Activated naive CD4-positive, alpha-beta T cell treated with anti-CD3 and anti-CD28 coated beads for 36 hours (primary cell): Measurements from ENCODE around the gene ARHGAP27. TPM values are rescaled to one million over a fixed set of nuclear protein-coding genes. Genes with fewer than 3 reads are reported as not detected.
"Not testable (repeated sequence)": the region's sequence is repeated elsewhere in the genome, so short reads cannot be mapped to it uniquely, and the experiment has no call there.

Experiments
- CTCF ChIA-PET: fragments of 350-600 bp; sonication (Branson Sonifier 250); formaldehyde crosslinking; loops from one replicate; lab custom pipeline; 2021; ENCODE audit warnings: antibody characterized with exemption; lab: Charles Lee
- DNase-seq: peaks from one replicate; pipeline ENCODE4 v3.0.0-alpha.2; 2020
- H3K27ac Mint-ChIP-seq: one replicate; pipeline ENCODE4 v1.8.0; 2021; ENCODE audit warnings: mild to moderate bottlenecking, mixed read lengths
- H3K27me3 Mint-ChIP-seq: one replicate; pipeline ENCODE4 v1.8.0; 2021; ENCODE audit warnings: low read depth, mixed read lengths
- H3K36me3 Mint-ChIP-seq: one replicate; pipeline ENCODE4 v1.8.0; 2021; ENCODE audit warnings: low read depth, mixed read lengths
- H3K4me1 Mint-ChIP-seq: one replicate; pipeline ENCODE4 v1.8.0; 2021; ENCODE audit warnings: low read depth, mixed read lengths
- H3K4me3 Mint-ChIP-seq: one replicate; pipeline ENCODE4 v1.8.0; 2021; ENCODE audit warnings: mild to moderate bottlenecking, moderate library complexity, mixed read lengths
- H3K9me3 Mint-ChIP-seq: one replicate; pipeline ENCODE4 v1.8.0; 2021; ENCODE audit warnings: mixed read lengths
- intact Hi-C: fragments of 100-400 bp; cut with micrococcal nuclease; formaldehyde crosslinking; loops from one replicate; pipeline ENCODE4 v1.15.1; 2023
- total RNA-seq, 2 experiments: library from RNA; stranded (reverse); gene quantifications; one replicate each; pipeline ENCODE4 v1.2.3, GENCODE V29; 2021

ARHGAP27 gene
- total RNA-seq, 2 experiments from 2014 or later = 39.5 to 41.3 TPM

DNA sequence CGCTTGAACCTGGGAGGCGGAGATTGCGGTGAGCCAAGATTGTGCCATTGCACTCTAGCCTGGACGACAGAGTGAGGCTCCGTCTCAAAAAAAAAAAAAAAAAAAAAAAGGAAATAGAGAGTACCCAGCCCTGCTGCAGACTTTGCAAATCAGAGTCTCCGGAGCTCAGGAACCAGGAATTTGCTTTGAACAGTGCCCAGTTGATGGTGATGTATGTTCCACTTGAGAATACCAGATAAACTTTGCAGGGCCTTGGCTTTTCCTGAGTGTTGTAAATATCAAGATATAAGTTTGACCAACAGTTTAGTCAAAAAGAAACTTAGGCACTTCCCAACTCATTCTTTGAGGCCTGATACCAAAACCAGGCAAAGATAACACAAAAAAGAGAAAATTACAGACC is 85.2 kb downstream of the ARHGAP27 start:
- no peak overlapping the region for H3K4me3 Mint-ChIP-seq
- H3K4me1 Mint-ChIP-seq = peaks cover 7% of the 10 kb centered on the region
- CTCF ChIA-PET = no interaction called here
- no peaks in the 10 kb centered on the region for H3K27me3 Mint-ChIP-seq
- no peak for DNase-seq
- intact Hi-C loops = no loop called here
- no peaks in the 10 kb centered on the region for H3K36me3 Mint-ChIP-seq
- H3K9me3 Mint-ChIP-seq = peaks cover 5% of the 10 kb centered on the region
- no peak overlapping the region for H3K27ac Mint-ChIP-seq

DNA sequence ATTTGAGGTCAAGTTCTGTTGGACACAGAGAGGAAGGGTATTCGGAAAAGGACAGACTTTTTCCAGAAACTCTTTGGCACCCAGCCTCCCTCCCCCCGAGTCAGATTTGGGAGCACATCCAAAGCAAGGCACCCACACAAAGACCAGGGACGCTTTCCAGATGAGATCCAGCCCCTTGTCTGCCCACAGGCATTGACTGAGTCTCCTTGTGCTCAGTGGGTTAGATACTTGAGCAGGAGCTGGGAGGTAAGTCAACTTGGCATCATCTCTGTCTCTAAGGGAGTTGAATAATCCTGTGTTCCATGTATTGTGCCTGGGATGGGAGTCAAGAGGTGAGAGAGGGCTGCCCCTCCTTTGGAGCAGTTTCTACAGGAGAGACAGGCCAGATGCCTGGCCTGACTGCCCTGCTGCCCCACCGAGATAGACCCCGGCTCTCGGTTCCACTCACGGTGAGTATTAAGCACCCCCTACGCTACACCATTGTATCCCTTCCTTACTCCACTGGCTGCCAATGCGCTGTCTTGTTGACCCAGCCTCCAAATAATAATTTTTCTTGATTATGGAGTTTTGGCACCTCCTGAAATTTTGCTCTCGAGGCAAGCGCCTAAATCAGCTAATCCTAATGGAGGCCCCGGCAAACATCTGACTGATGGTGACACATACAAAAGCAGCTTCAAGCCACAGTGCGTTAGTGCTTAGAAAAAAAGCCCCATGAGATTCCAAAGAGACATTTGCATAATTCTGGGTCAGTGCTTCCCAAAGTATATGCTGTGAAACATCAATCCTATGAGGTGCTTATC is 86.3 kb downstream of the ARHGAP27 start:
- no peaks in the 10 kb centered on the region for H3K36me3 Mint-ChIP-seq
- H3K9me3 Mint-ChIP-seq = peaks cover 5% of the 10 kb centered on the region
- no peak overlapping the region for H3K4me3 Mint-ChIP-seq
- no peaks in the 10 kb centered on the region for H3K4me1 Mint-ChIP-seq
- no peaks in the 10 kb centered on the region for H3K27me3 Mint-ChIP-seq
- CTCF ChIA-PET = interaction anchor here (1.0 kb wide), 1 partner anchor 36 kb away, joined by 3 read pairs; no protein-coding TSS in a partner anchor
- no peak overlapping the region for H3K27ac Mint-ChIP-seq
- no peak for DNase-seq
- intact Hi-C loops = no loop called here

DNA sequence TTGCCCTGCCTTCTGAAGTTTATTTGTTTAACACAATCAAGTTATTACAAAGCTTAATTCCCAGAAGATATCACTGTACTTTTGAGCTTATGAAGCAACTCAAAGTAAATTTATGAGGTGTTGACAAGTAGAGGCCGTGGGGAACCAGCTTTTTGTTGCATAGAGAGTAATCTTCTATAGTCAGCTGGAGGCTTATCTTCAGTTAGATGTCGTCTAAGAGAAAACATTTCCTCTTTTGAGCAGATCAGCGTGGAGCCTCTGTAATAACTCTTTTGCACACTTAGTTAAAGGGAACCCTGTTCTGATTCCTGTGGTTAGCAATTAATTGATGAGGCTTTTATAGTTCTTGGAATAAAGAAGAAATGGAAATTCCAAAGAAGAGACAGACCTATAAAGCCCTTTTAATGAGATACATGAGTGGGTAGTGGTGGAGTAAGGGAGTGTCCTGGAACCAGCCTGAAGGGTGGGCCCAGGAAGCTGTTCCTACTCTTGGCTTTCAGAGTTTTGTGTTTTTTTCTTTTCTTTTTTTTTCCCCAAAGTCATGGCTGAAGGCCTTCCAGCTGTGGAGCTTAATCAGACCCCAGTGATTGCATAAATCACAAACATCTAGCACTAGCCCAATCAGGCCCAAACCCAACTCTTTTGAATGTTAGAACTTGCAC is 87.0 kb downstream of the ARHGAP27 start:
- H3K9me3 Mint-ChIP-seq = no peaks in the 10 kb centered on the region
- no peaks in the 10 kb centered on the region for H3K36me3 Mint-ChIP-seq
- intact Hi-C loops = no loop called here
- no peaks in the 10 kb centered on the region for H3K27me3 Mint-ChIP-seq
- no peak for DNase-seq
- CTCF ChIA-PET = interaction anchor here (1.0 to 1.4 kb wide), 2 partner anchors 35 to 69 kb away, joined by 3 to 4 read pairs; no protein-coding TSS in a partner anchor
- no peaks in the 10 kb centered on the region for H3K4me1 Mint-ChIP-seq
- no peak overlapping the region for H3K4me3 Mint-ChIP-seq
- H3K27ac Mint-ChIP-seq = no peak overlapping the region

DNA sequence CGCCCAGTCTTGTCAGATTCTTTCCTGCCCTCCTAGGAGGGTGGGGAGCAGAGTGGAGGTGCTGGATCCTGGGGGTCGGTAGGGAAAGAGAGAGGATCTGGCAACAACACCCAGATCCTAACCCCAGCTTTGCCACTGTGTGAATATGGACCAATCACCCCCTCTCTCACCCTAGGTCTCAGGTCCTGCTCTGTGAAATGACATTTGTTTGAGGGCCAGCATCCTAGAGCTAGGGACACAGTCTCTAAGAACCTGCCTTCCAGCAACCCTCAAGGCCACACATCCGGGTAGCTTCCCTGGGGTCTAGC is 87.5 kb downstream of the ARHGAP27 start:
- intact Hi-C loops = no loop called here
- H3K4me3 Mint-ChIP-seq = no peak overlapping the region
- CTCF ChIA-PET = interaction anchor here (1.0 to 1.4 kb wide), 2 partner anchors 34 to 68 kb away, joined by 3 to 4 read pairs; no protein-coding TSS in a partner anchor

DNA sequence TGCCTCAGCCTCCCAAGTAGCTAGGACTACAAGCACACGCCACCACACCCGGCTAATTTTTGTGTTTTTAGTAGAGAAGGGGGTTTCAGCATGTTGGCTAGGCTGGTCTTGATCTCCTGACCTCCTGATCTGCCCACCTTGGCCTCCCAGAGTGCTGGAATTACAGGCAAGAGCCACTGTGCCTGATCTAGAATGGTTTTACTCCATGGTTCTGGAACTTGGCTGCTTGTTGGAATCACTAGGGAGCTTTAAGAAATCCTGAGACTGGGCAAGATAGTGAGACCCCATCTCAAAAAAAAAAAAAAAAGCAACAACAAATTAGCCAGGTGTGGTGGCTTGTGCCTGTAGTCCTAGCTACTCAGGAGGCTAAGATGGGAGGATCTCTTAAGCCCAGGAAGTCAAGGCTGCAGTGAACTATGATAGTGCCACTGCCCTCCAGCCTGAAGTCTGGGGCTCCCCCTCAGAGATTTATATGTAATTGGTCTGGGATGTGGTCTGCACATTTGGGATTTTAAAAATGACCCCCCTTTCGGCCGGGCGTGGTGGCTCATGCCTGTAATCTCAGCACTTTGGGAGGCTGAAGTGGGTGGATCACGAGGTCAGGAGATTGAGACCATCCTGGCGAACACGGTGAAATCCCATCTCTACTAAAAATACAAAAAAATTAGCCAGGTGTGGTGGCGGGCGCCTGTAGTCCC is 88.6 kb downstream of the ARHGAP27 start:
- H3K27me3 Mint-ChIP-seq, H3K4me1 Mint-ChIP-seq, H3K36me3 Mint-ChIP-seq, DNase-seq, H3K9me3 Mint-ChIP-seq, intact Hi-C loops, H3K27ac Mint-ChIP-seq, H3K4me3 Mint-ChIP-seq: not testable (repeated sequence)
- CTCF ChIA-PET = interaction anchor here (0.8 to 1.4 kb wide), 2 partner anchors 23 to 67 kb away, joined by 4 read pairs; no protein-coding TSS in a partner anchor

More for the DNA sequence above, 87.5 kb downstream of the ARHGAP27 start:
- H3K27me3 Mint-ChIP-seq = no peaks in the 10 kb centered on the region
- H3K36me3 Mint-ChIP-seq = no peaks in the 10 kb centered on the region
- H3K4me1 Mint-ChIP-seq = no peaks in the 10 kb centered on the region
- no peak overlapping the region for H3K27ac Mint-ChIP-seq
- no peaks in the 10 kb centered on the region for H3K9me3 Mint-ChIP-seq
- no peak for DNase-seq

Other genes with a start within 250 kb of the ARHGAP27 start
- 100 to 1,000 TPM; 228 to 242 TPM for gene FMNL1, start 211.0 kb downstream of the ARHGAP27 start, total RNA-seq
- under 1 TPM in 1 of 2 experiments, not detected in 1; 0.12 TPM for gene SPATA32, start 170.8 kb downstream of the ARHGAP27 start, total RNA-seq
- gene MAP3K14, start 115.8 kb downstream of the ARHGAP27 start, total RNA-seq = 10 to 100 TPM; 45.5 to 52.0 TPM
- gene PLEKHM1, start 57.9 kb upstream of the ARHGAP27 start, total RNA-seq = 10 to 100 TPM; 16.6 to 18.6 TPM